Left lobe of liver (tissue), 2 donors: ENCODE measurements around the gene ITGAV. TPM values are rescaled to one million over a fixed set of nuclear protein-coding genes. Genes with fewer than 3 reads are reported as not detected.

ENCODE experiments used
- ATAC-seq: fragments of 200-7000 bp; cut with Tn5 transposase; one replicate; pipeline ENCODE4 v1.9.1; 2020; ENCODE audit warnings: mild to moderate bottlenecking, moderate library complexity
- DNase-seq: peaks from one replicate; pipeline ENCODE4 v3.0.0-alpha.2; 2020; ENCODE audit warnings: low spot score
- total RNA-seq: library from RNA; stranded (reverse); gene quantifications from one replicate; pipeline ENCODE4 v1.2.1, GENCODE V29; 2021
- donor health status: DM: no; HTN: no; CAD: no; lungs with moderate emphysema.
- donor health status: DM: no; HTN: yes; CAD: no.

ITGAV gene
- total RNA-seq, 1 donor from 2014 or later = 15.3 TPM

- DNase-seq (no peak), ATAC-seq (no peak)
Measured at GRCh38 chr2:186611526-186611925, 21.7 kb downstream of the ITGAV start.

GRCh38 chr2:186612026-186612425, 22.2 kb downstream of the ITGAV start:
- ATAC-seq (no peak), DNase-seq (no peak)

- ATAC-seq = no peak
Measured at GRCh38 chr2:186612555-186613440, 22.9 kb downstream of the ITGAV start.

GRCh38 chr2:186614373-186614772, 24.5 kb downstream of the ITGAV start:
- ATAC-seq (no peak), DNase-seq (no peak)

More at GRCh38 chr2:186612555-186613440, 22.9 kb downstream of the ITGAV start:
- DNase-seq = no peak

- DNase-seq (no peak), ATAC-seq (no peak)
Measured at GRCh38 chr2:186617148-186617547, 27.3 kb downstream of the ITGAV start.

- ATAC-seq = no peak
- no peak for DNase-seq
Measured at GRCh38 chr2:186617771-186618170, 27.9 kb downstream of the ITGAV start.

GRCh38 chr2:186618696-186619095, 28.8 kb downstream of the ITGAV start:
- ATAC-seq (no peak), DNase-seq (no peak)

GRCh38 chr2:186623084-186623483, 33.2 kb downstream of the ITGAV start:
- ATAC-seq = no peak
- DNase-seq = no peak

GRCh38 chr2:186624276-186624675, 34.4 kb downstream of the ITGAV start:
- ATAC-seq (no peak), DNase-seq (no peak)

- no peak for ATAC-seq
- DNase-seq = no peak
Measured at GRCh38 chr2:186629250-186629996, 39.6 kb downstream of the ITGAV start.

GRCh38 chr2:186632417-186632816, 42.6 kb downstream of the ITGAV start:
- DNase-seq (no peak), ATAC-seq (no peak)

GRCh38 chr2:186634701-186635100, 44.8 kb downstream of the ITGAV start:
- ATAC-seq = no peak
- DNase-seq = no peak

GRCh38 chr2:186636800-186637496, 47.1 kb downstream of the ITGAV start:
- ATAC-seq (no peak), DNase-seq (no peak)

- DNase-seq (no peak), ATAC-seq (peak; percentile 40)
Measured at GRCh38 chr2:186637497-186637800, 47.6 kb downstream of the ITGAV start.

- DNase-seq (no peak), ATAC-seq (no peak)
Measured at GRCh38 chr2:186639939-186640338, 50.1 kb downstream of the ITGAV start.

GRCh38 chr2:186641132-186641806, 51.4 kb downstream of the ITGAV start:
- DNase-seq = no peak

GRCh38 chr2:186641807-186642321, 52.0 kb downstream of the ITGAV start:
- DNase-seq = no peak
- peak; percentile 98 for ATAC-seq

More at GRCh38 chr2:186641132-186641806, 51.4 kb downstream of the ITGAV start:
- peak; percentile 36 for ATAC-seq

- no peak for DNase-seq
- ATAC-seq = no peak
Measured at GRCh38 chr2:186644791-186645190, 54.9 kb downstream of the ITGAV start.

GRCh38 chr2:186645999-186646398, 56.1 kb downstream of the ITGAV start:
- ATAC-seq (no peak), DNase-seq (no peak)

- no peak for DNase-seq
- no peak for ATAC-seq
Measured at GRCh38 chr2:186648130-186648529, 58.3 kb downstream of the ITGAV start.

GRCh38 chr2:186653511-186653910, 63.7 kb downstream of the ITGAV start:
- ATAC-seq (no peak), DNase-seq (no peak)
